NCI-H2107 (cell line): ENCODE data around the gene TCEANC.
"Not testable (repeated sequence)": the region's sequence is repeated elsewhere in the genome, so short reads cannot be mapped to it uniquely, and the experiment has no call there.

ENCODE experiments used
- DNase-seq: peaks from one replicate; lab custom pipeline; 2025; lab: John Stamatoyannopoulos, UW

The TCEANC gene

GRCh38 chrX:13658602-13659001, 5.7 kb downstream of the TCEANC start:
- peak; percentile 13 for DNase-seq

GRCh38 chrX:13659063-13659462, 6.1 kb downstream of the TCEANC start:
- no peak for DNase-seq

- DNase-seq, result no peak
These were observed 8.9 kb downstream of the TCEANC start for GRCh38 chrX:13661735-13662288.

GRCh38 chrX:13662355-13662791, 9.4 kb downstream of the TCEANC start:
- DNase-seq, result no peak

GRCh38 chrX:13664020-13664419, 11.1 kb downstream of the TCEANC start:
- DNase-seq, result no peak

- no peak for DNase-seq
These were observed 13.9 kb downstream of the TCEANC start for GRCh38 chrX:13666836-13667235.

- DNase-seq, result no peak
These were observed 15.0 kb downstream of the TCEANC start for GRCh38 chrX:13667919-13668318.

- peak; percentile 15 for DNase-seq
These were observed 16.4 kb downstream of the TCEANC start for GRCh38 chrX:13669246-13669737.

GRCh38 chrX:13669755-13670154, 16.8 kb downstream of the TCEANC start:
- DNase-seq, result not testable (repeated sequence)

GRCh38 chrX:13670197-13670596, 17.3 kb downstream of the TCEANC start:
- no peak for DNase-seq

GRCh38 chrX:13673016-13673415, 20.1 kb downstream of the TCEANC start:
- DNase-seq, result no peak

- DNase-seq, result no peak
These were observed 23.9 kb downstream of the TCEANC start for GRCh38 chrX:13676885-13677284.

GRCh38 chrX:13679700-13680099, 26.8 kb downstream of the TCEANC start:
- DNase-seq, result not testable (repeated sequence)

GRCh38 chrX:13681595-13681994, 28.7 kb downstream of the TCEANC start:
- DNase-seq, result no peak

GRCh38 chrX:13684361-13684760, 31.4 kb downstream of the TCEANC start:
- no peak for DNase-seq

GRCh38 chrX:13685126-13685763, 32.3 kb downstream of the TCEANC start:
- DNase-seq, result no peak

GRCh38 chrX:13687203-13687602, 34.3 kb downstream of the TCEANC start:
- DNase-seq, result no peak

- no peak for DNase-seq
These were observed 35.5 kb downstream of the TCEANC start for GRCh38 chrX:13688384-13688957.

GRCh38 chrX:13688958-13689740, 36.2 kb downstream of the TCEANC start, which contains the start of gene RAB9A:
RAB9A (plus strand) TSS chrX:13689128; CDS start chrX:13708747, 19,619 bp downstream.
- peak; percentile 84 for DNase-seq

- DNase-seq, result no peak
These were observed 36.8 kb downstream of the TCEANC start for GRCh38 chrX:13689741-13690211.

GRCh38 chrX:13690836-13691235, 37.9 kb downstream of the TCEANC start:
- DNase-seq, result no peak

- no peak for DNase-seq
These were observed 39.0 kb downstream of the TCEANC start for GRCh38 chrX:13691841-13692371.
